Neural cell (in vitro differentiated cells): ENCODE data around the gene NOTUM. TPM values are rescaled to one million over a fixed set of nuclear protein-coding genes. Genes with fewer than 3 reads are reported as not detected.

Source experiments
- H2AFZ ChIP-seq: fragments of 200-600, 300-800 bp; sonication (generic), shearing (Covaris generic); 2 replicates; pipeline ENCODE4 v1.6.0; 2014; ENCODE audit warnings: low read depth, mild to moderate bottlenecking, antibody characterized with exemption, low read length, moderate library complexity
- H3F3A ChIP-seq: fragments of 200-600 bp; shearing (Covaris generic); 2 replicates; pipeline ENCODE4 v1.6.1; 2016; ENCODE audit warnings: mild to moderate bottlenecking, moderate library complexity, mixed read lengths, antibody characterized with exemption, low read length; ENCODE audit not compliant: insufficient read depth, poor library complexity, severe bottlenecking
- H3K27ac ChIP-seq: fragments of 200-600, 300-800 bp; sonication (generic), shearing (Covaris generic); 2 replicates; pipeline ENCODE4 v1.5.1; 2014; ENCODE audit warnings: mild to moderate bottlenecking, low read length, moderate library complexity
- H3K27me3 ChIP-seq: fragments of 300-800, 200-600 bp; sonication (generic), shearing (Covaris generic); 2 replicates; pipeline ENCODE4 v1.6.0; 2014; ENCODE audit warnings: mild to moderate bottlenecking, low read depth, low read length, moderate library complexity; ENCODE audit not compliant: insufficient read depth
- H3K36me3 ChIP-seq: fragments of 300-800, 200-600 bp; sonication (generic), shearing (Covaris generic); 2 replicates; pipeline ENCODE4 v1.5.1; 2014; ENCODE audit warnings: mild to moderate bottlenecking, antibody characterized with exemption, low read length, moderate library complexity; ENCODE audit not compliant: insufficient read depth
- H3K4me2 ChIP-seq: fragments of 300-800, 200-600 bp; sonication (generic), shearing (Covaris generic); 2 replicates; pipeline ENCODE4 v1.6.0; 2014; ENCODE audit warnings: mild to moderate bottlenecking, low read length
- H3K4me3 ChIP-seq: fragments of 300-800, 200-600 bp; sonication (generic), shearing (Covaris generic); 2 replicates; pipeline ENCODE4 v1.5.1; 2014; ENCODE audit warnings: mild to moderate bottlenecking, low read length, moderate library complexity
- H3K79me2 ChIP-seq: fragments of 200-600 bp; shearing (Covaris generic); replicated peaks from 2 replicates; pipeline ENCODE4 v1.6.0; 2014; ENCODE audit warnings: mild to moderate bottlenecking, low read length, moderate library complexity; ENCODE audit not compliant: insufficient read depth
- H3K9ac ChIP-seq: fragments of 300-800, 200-600 bp; sonication (generic), shearing (Covaris generic); 2 replicates; pipeline ENCODE4 v1.6.1; 2016; ENCODE audit warnings: mild to moderate bottlenecking, low read length, mixed read lengths
- H3K9me2 ChIP-seq: fragments of 200-600 bp; shearing (Covaris generic); 2 replicates; pipeline ENCODE4 v1.6.1; 2016; ENCODE audit warnings: mild to moderate bottlenecking, low read length, mixed read lengths; ENCODE audit not compliant: insufficient read depth
- H3K9me3 ChIP-seq: fragments of 200-600, 300-800 bp; sonication (generic), shearing (Covaris generic); 2 replicates; pipeline ENCODE4 v1.6.1; 2016; ENCODE audit warnings: mild to moderate bottlenecking, mixed run types, low read length, moderate library complexity, mixed read lengths
- H4K20me1 ChIP-seq: fragments of 200-600 bp; shearing (Covaris generic); 2 replicates; pipeline ENCODE4 v1.6.1; 2016; ENCODE audit warnings: mild to moderate bottlenecking, mixed run types; ENCODE audit not compliant: insufficient read depth
- CTCF ChIP-seq: fragments of 450-650 bp; IDR thresholded peaks from 2 replicates; pipeline ENCODE4 v1.5.1; 2014; ENCODE audit warnings: antibody characterized with exemption, mild to moderate bottlenecking, moderate library complexity; ENCODE audit not compliant: poor library complexity, severe bottlenecking
- EP300 ChIP-seq: fragments of 450-650 bp; conservative IDR thresholded peaks from 2 replicates; pipeline ENCODE4 v1.6.1; 2014; ENCODE audit warnings: antibody characterized with exemption, mild to moderate bottlenecking, moderate library complexity; ENCODE audit not compliant: poor library complexity, severe bottlenecking
- EZH2 ChIP-seq: fragments of 200-600, 300-800 bp; shearing (Covaris generic), sonication (generic); IDR thresholded peaks from 2 replicates; pipeline ENCODE4 v1.6.1; 2014; ENCODE audit warnings: antibody characterized with exemption, low read length, borderline replicate concordance, mild to moderate bottlenecking; ENCODE audit not compliant: insufficient read depth, poor library complexity, severe bottlenecking
- MXI1 ChIP-seq: fragments of 450-650 bp; conservative IDR thresholded peaks from 2 replicates; pipeline ENCODE4 v1.6.1; 2014; ENCODE audit warnings: antibody characterized with exemption, mild to moderate bottlenecking; ENCODE audit not compliant: poor library complexity, severe bottlenecking
- POLR2AphosphoS5 ChIP-seq: IDR thresholded peaks from 2 replicates; pipeline ENCODE4 v1.6.1; 2012
- RAD21 ChIP-seq: fragments of 450-650 bp; conservative IDR thresholded peaks from 2 replicates; pipeline ENCODE4 v1.6.1; 2014; ENCODE audit warnings: antibody characterized with exemption, mild to moderate bottlenecking, moderate library complexity
- REST ChIP-seq: IDR thresholded peaks from 2 replicates; pipeline ENCODE4 v1.6.1; 2012; ENCODE audit warnings: borderline replicate concordance
- SMC3 ChIP-seq: fragments of 450-650 bp; conservative IDR thresholded peaks from 2 replicates; pipeline ENCODE4 v1.6.1; 2014; ENCODE audit warnings: antibody characterized with exemption, mild to moderate bottlenecking, moderate library complexity; ENCODE audit not compliant: poor library complexity
- TAF1 ChIP-seq: IDR thresholded peaks from 2 replicates; pipeline ENCODE4 v1.6.1; 2012; ENCODE audit warnings: low read depth
- polyA plus RNA-seq: library from polyadenylated mRNA; depleted of rRNA; stranded (reverse); fragments of >200 nt; gene quantifications from 2 replicates; pipeline ENCODE4 v1.2.3, GENCODE V29; 2014

NOTUM gene
- polyA plus RNA-seq, 1 donor from 2014 or later, result not detected

- Histone ChIP-seq H3K27ac (no peak overlapping the region), H3K9me3 (no peaks in the 10 kb centered on the region), H3K9ac (no peak overlapping the region), H3K4me3 (no peak overlapping the region), H3K36me3 (no peaks in the 10 kb centered on the region), H2AFZ (no peak overlapping the region), H3K9me2 (no peaks in the 10 kb centered on the region), H3K79me2 (peaks cover 13% of the 10 kb centered on the region), H3F3A (no peaks in the 10 kb centered on the region), H3K27me3 (no peaks in the 10 kb centered on the region), H3K4me2 (no peak overlapping the region), H4K20me1 (no peaks in the 10 kb centered on the region)
- TF ChIP-seq POLR2AphosphoS5 (no peak), SMC3 (no peak), MXI1 (no peak), EP300 (no peak), REST (no peak), TAF1 (no peak), EZH2 (no peak), CTCF (no peak), RAD21 (no peak)
Observed at GRCh38 chr17:81930142-81931125, 30.6 kb downstream of the NOTUM start.

GRCh38 chr17:81929253-81930141, 31.5 kb downstream of the NOTUM start:
- no peak overlapping the region for H3K4me3 ChIP-seq
- H3K9ac ChIP-seq, result no peak overlapping the region
- H3K36me3 ChIP-seq, result no peaks in the 10 kb centered on the region
- H3K9me3 ChIP-seq, result no peaks in the 10 kb centered on the region
- no peaks in the 10 kb centered on the region for H3K9me2 ChIP-seq
- no peak overlapping the region for H3K4me2 ChIP-seq
- no peaks in the 10 kb centered on the region for H3F3A ChIP-seq
- no peaks in the 10 kb centered on the region for H4K20me1 ChIP-seq
- H3K79me2 ChIP-seq, result peaks cover 19% of the 10 kb centered on the region
- no peak for TF ChIP-seq MXI1
- H2AFZ ChIP-seq, result no peak overlapping the region
- no peak overlapping the region for H3K27ac ChIP-seq
- H3K27me3 ChIP-seq, result no peaks in the 10 kb centered on the region
